SK-N-SH (cell line): Measurements from ENCODE around the gene RAD51B.

Source experiments
- CTCF ChIP-seq: fragments of 200-600 bp; sonication (generic); IDR thresholded peaks from 2 replicates; pipeline ENCODE4 v1.6.1; 2017; ENCODE audit warnings: antibody characterized with exemption, mild to moderate bottlenecking, moderate library complexity
- EZH2phosphoT487 ChIP-seq: fragments of 200-600 bp; sonication (generic); IDR thresholded peaks from 2 replicates; pipeline ENCODE4 v1.6.1; 2017; ENCODE audit warnings: low read depth, mixed run types, mild to moderate bottlenecking, antibody characterized with exemption, moderate library complexity, borderline replicate concordance
- FOSL2 ChIP-seq: IDR thresholded peaks from 2 replicates; pipeline ENCODE4 v1.4.0; 2012; ENCODE audit warnings: low read depth, mild to moderate bottlenecking, moderate library complexity, borderline replicate concordance
- MEF2A ChIP-seq: IDR thresholded peaks from 2 replicates; pipeline ENCODE4 v1.4.0; 2012; ENCODE audit warnings: low read depth, borderline replicate concordance
- MXI1 ChIP-seq: IDR thresholded peaks from 2 replicates; pipeline ENCODE4 v1.6.1; 2012; ENCODE audit warnings: mild to moderate bottlenecking, low read depth, low read length, improper control_type of control experiment
- NRF1 ChIP-seq: IDR thresholded peaks from 2 replicates; pipeline ENCODE4 v1.6.1; 2012; ENCODE audit warnings: low read depth, mild to moderate bottlenecking, low read length
- POLR2AphosphoS5 ChIP-seq: IDR thresholded peaks from 2 replicates; pipeline ENCODE4 v1.6.1; 2012; ENCODE audit warnings: low read depth, low read length
- RCOR1 ChIP-seq: fragments of 150-350 bp; IDR thresholded peaks from 2 replicates; pipeline ENCODE4 v1.6.1; 2017; ENCODE audit warnings: antibody characterized with exemption, low read length
- TAF1 ChIP-seq: IDR thresholded peaks from 2 replicates; pipeline ENCODE4 v1.6.1; 2012; ENCODE audit warnings: low read depth, mild to moderate bottlenecking, low read length, moderate library complexity, borderline replicate concordance
- YY1 ChIP-seq: IDR thresholded peaks from 2 replicates; pipeline ENCODE4 v1.4.0; 2012; ENCODE audit warnings: low read depth, mild to moderate bottlenecking
- TF ChIP-seq, protein P1 (sequence below): IDR thresholded peaks from 2 replicates; pipeline ENCODE4; 2012
- TF ChIP-seq, protein P2 (sequence below): IDR thresholded peaks from 2 replicates; pipeline ENCODE4 v1.6.1; 2012; ENCODE audit warnings: mild to moderate bottlenecking, low read depth, low read length, moderate library complexity

DNA sequence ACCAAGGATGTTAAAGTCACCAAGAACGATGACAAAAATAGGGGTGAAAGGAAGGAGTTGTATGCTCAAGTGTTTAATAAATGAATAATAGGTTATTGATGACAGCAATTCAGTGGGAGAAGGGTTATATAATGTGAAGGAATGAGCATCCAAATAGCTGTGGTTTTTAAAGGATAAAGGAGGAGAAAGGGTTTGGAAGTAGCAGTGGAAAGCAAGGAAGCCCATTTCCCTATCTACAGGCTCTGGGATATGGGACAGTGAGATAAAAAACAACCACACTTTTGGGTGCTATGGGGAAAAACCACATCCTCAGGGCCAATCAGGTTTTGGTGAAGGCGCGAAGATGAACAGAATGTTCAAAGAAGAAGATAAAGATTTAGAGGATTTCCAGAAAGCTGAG lies 714.7 kb downstream of the RAD51B start:
- TF ChIP-seq MEF2A (no peak), FOSL2 (no peak), CTCF (no peak), TAF1 (no peak), YY1 (no peak), NRF1 (no peak), POLR2AphosphoS5 (no peak), RCOR1 (no peak), EZH2phosphoT487 (no peak), MXI1 (no peak)
- TF ChIP-seq, protein P1, sequence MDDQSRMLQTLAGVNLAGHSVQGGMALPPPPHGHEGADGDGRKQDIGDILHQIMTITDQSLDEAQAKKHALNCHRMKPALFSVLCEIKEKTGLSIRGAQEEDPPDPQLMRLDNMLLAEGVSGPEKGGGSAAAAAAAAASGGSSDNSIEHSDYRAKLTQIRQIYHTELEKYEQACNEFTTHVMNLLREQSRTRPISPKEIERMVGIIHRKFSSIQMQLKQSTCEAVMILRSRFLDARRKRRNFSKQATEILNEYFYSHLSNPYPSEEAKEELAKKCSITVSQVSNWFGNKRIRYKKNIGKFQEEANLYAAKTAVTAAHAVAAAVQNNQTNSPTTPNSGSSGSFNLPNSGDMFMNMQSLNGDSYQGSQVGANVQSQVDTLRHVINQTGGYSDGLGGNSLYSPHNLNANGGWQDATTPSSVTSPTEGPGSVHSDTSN, result no peak
- TF ChIP-seq, protein P2, sequence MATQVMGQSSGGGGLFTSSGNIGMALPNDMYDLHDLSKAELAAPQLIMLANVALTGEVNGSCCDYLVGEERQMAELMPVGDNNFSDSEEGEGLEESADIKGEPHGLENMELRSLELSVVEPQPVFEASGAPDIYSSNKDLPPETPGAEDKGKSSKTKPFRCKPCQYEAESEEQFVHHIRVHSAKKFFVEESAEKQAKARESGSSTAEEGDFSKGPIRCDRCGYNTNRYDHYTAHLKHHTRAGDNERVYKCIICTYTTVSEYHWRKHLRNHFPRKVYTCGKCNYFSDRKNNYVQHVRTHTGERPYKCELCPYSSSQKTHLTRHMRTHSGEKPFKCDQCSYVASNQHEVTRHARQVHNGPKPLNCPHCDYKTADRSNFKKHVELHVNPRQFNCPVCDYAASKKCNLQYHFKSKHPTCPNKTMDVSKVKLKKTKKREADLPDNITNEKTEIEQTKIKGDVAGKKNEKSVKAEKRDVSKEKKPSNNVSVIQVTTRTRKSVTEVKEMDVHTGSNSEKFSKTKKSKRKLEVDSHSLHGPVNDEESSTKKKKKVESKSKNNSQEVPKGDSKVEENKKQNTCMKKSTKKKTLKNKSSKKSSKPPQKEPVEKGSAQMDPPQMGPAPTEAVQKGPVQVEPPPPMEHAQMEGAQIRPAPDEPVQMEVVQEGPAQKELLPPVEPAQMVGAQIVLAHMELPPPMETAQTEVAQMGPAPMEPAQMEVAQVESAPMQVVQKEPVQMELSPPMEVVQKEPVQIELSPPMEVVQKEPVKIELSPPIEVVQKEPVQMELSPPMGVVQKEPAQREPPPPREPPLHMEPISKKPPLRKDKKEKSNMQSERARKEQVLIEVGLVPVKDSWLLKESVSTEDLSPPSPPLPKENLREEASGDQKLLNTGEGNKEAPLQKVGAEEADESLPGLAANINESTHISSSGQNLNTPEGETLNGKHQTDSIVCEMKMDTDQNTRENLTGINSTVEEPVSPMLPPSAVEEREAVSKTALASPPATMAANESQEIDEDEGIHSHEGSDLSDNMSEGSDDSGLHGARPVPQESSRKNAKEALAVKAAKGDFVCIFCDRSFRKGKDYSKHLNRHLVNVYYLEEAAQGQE, result no peak
